ENCODE data around the gene B9D1. TPM values are rescaled to one million over a fixed set of nuclear protein-coding genes. Genes with fewer than 3 reads are reported as not detected.
A peak's percentile ranks its signal among the peaks of the same experiment; 100 is the strongest.

B9D1 gene
- total and polyA plus RNA-seq, 4 donors, result 23.5 to 47.9 (median 26.0) TPM

GRCh38 chr17:19383681-19384470 lies 21.4 kb upstream of the B9D1 start:
- 84 to 94% methylated on average over 6 of the region's 6 CpGs for WGBS, 2 donors
- Histone ChIP-seq H3K36me3 (ENCODE audit: control insufficient read depth in 4 of 4, insufficient read depth in 4 of 4, low read length in 4 of 4) (peaks cover 3 to 59% (median 50%) of the 10 kb centered on the region in 4 donors), H3K27me3 (ENCODE audit: control insufficient read depth in 3 of 3, insufficient read depth in 3 of 3, low read length in 2 of 3) (no peaks in the 10 kb centered on the region), H3K4me3 (no peak overlapping the region), H3K4me1 (ENCODE audit: control insufficient read depth in 5 of 5, insufficient read depth in 5 of 5, low read length in 5 of 5) (peaks cover 0 to 76% (median 43%) of the 10 kb centered on the region in 5 donors), H3K9ac (ENCODE audit: insufficient read depth in 1 of 2, low read length in 2 of 2) (peak overlapping the region in 1 of 2 donors; percentile 10), H3K27ac (ENCODE audit: low read depth in 1 of 2, low read length in 1 of 2) (peak overlapping the region; percentile 34 to 45), H3K9me3 (ENCODE audit: control insufficient read depth in 4 of 4, insufficient read depth in 3 of 4, low read length in 3 of 4) (peaks cover 0 to 2% (median 0%) of the 10 kb centered on the region in 4 donors)
- DNase-seq (no peak), ATAC-seq (ENCODE audit: insufficient read depth, low FRiP score) (no peak)
- TF ChIP-seq CTCF (IDR thresholded peaks at IDR 0.05; ENCODE audit: control extremely low read depth, extremely low read depth), result no peak

- ATAC-seq (ENCODE audit: insufficient read depth, low FRiP score), result no peak
- no peak overlapping the region for H3K27ac ChIP-seq (ENCODE audit: low read depth in 1 of 2, low read length in 1 of 2)
- no peak for TF ChIP-seq CTCF (IDR thresholded peaks at IDR 0.05; ENCODE audit: control extremely low read depth, extremely low read depth)
- H3K9ac ChIP-seq (ENCODE audit: insufficient read depth in 1 of 2, low read length in 2 of 2), result no peak overlapping the region
- WGBS, 2 donors, result 86 to 93% methylated on average over 13 of the region's 13 CpGs
- peaks cover 0 to 65% (median 34%) of the 10 kb centered on the region in 5 donors for H3K4me1 ChIP-seq (ENCODE audit: control insufficient read depth in 5 of 5, insufficient read depth in 5 of 5, low read length in 5 of 5)
- H3K36me3 ChIP-seq (ENCODE audit: control insufficient read depth in 4 of 4, insufficient read depth in 4 of 4, low read length in 4 of 4), result peaks cover 3 to 61% (median 50%) of the 10 kb centered on the region in 4 donors
- H3K9me3 ChIP-seq (ENCODE audit: control insufficient read depth in 4 of 4, insufficient read depth in 3 of 4, low read length in 3 of 4), result peaks cover 0 to 2% (median 0%) of the 10 kb centered on the region in 4 donors
- no peak overlapping the region for H3K4me3 ChIP-seq
- peak in 2 of 3 donors; percentile 52 to 57 for DNase-seq
- no peaks in the 10 kb centered on the region for H3K27me3 ChIP-seq (ENCODE audit: control insufficient read depth in 3 of 3, insufficient read depth in 3 of 3, low read length in 2 of 3)
These were observed 20.3 kb upstream of the B9D1 start for GRCh38 chr17:19382531-19383444.

GRCh38 chr17:19381741-19382444 lies 19.4 kb upstream of the B9D1 start:
- H3K4me1 ChIP-seq (ENCODE audit: control insufficient read depth in 5 of 5, insufficient read depth in 5 of 5, low read length in 5 of 5), result peaks cover 1 to 64% (median 32%) of the 10 kb centered on the region in 5 donors
- H3K9me3 ChIP-seq (ENCODE audit: control insufficient read depth in 4 of 4, insufficient read depth in 3 of 4, low read length in 3 of 4), result peaks cover 0 to 2% (median 0%) of the 10 kb centered on the region in 4 donors
- no peak overlapping the region for H3K4me3 ChIP-seq
- H3K27ac ChIP-seq (ENCODE audit: low read depth in 1 of 2, low read length in 1 of 2), result no peak overlapping the region
- H3K9ac ChIP-seq (ENCODE audit: insufficient read depth in 1 of 2, low read length in 2 of 2), result no peak overlapping the region
- ATAC-seq (ENCODE audit: insufficient read depth, low FRiP score), result no peak
- TF ChIP-seq CTCF (IDR thresholded peaks at IDR 0.05; ENCODE audit: control extremely low read depth, extremely low read depth), result no peak
- DNase-seq, result no peak
- WGBS, 2 donors, result 91 to 96% methylated on average over 28 to 31 of the region's 31 CpGs
- H3K36me3 ChIP-seq (ENCODE audit: control insufficient read depth in 4 of 4, insufficient read depth in 4 of 4, low read length in 4 of 4), result peaks cover 3 to 61% (median 50%) of the 10 kb centered on the region in 4 donors
- no peaks in the 10 kb centered on the region for H3K27me3 ChIP-seq (ENCODE audit: control insufficient read depth in 3 of 3, insufficient read depth in 3 of 3, low read length in 2 of 3)
